Left lobe of liver (tissue), 2 donors: Measurements from ENCODE around the gene LYZL1. TPM values are rescaled to one million over a fixed set of nuclear protein-coding genes. Genes with fewer than 3 reads are reported as not detected.
"Not testable (repeated sequence)": the region's sequence is repeated elsewhere in the genome, so short reads cannot be mapped to it uniquely, and the experiment has no call there.

Experiments
- ATAC-seq: fragments of 200-7000 bp; cut with Tn5 transposase; one replicate; pipeline ENCODE4 v1.9.1; 2020; ENCODE audit warnings: mild to moderate bottlenecking, moderate library complexity
- DNase-seq: peaks from one replicate; pipeline ENCODE4 v3.0.0-alpha.2; 2020; ENCODE audit warnings: low spot score
- total RNA-seq: library from RNA; stranded (reverse); gene quantifications from one replicate; pipeline ENCODE4 v1.2.1, GENCODE V29; 2021
- donor health status: DM: no; HTN: no; CAD: no; lungs with moderate emphysema.
- donor health status: DM: no; HTN: yes; CAD: no.

LYZL1 gene
- not detected for total RNA-seq

DNA sequence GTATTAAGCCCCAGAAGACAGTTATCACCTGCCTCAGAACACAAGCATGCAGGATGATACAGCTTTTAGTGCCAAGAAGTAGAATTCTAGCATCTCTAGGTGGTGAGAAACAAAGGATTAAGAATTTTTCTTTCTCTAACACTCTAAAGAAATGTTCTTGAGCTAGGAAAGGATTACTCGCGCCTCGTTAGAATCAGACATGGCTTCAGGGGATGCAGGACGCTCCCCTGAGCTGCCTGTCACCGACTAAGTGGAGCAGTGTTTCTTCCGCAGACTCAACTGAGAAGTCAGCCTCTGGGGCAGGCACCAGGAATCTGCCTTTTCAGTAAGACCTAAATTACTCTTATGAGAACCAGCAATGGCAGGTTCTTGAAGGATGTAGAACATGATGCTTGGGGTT lies at the start of gene LYZL1:
Gene LYZL1 (plus strand): TSS at position 165 of the 400 bp plus-strand sequence. CDS start 2,798 bp downstream, outside the sequence.
- ATAC-seq, DNase-seq: not testable (repeated sequence)

DNA sequence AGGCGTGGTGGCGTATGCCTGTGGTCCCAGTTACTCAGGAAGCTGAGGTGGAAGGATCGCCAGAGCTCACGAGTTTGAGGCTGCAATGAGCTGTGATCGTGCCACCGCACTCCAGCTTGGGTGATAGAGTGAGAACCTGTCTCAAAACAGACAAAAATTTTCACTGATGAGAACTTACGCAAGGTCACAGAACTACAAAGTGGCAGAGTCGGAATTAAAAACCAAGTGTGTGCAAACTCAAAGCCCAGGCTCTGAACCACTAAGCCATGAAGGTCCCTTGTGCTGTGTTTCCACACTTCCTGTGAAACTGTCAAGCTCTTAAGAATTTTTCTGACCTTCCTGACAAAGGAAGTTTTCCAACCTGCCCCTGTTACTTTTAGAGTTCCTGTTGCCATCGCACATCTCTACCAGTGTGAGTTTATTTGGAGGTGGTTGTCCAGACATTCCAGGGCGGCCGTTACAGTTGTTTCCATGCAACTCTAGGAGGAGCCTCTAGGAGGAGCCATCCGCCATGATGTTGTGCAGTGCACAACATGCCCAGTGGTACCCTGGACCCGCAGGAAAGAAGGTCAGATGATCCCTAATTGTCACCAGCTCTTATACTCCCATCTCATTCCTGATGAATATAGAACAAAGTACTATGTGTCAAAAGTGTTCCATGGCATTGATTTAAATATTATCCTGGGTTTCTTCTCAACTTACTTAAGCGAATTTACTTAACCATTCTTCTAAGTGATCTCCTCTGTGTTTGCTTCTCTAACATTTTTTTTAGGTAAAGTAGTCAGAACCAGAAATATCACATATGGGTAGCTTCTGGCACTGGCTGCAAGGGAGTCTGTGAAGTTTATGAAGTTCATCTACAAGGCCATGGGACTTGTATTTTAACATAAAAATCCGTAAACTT lies 49.0 kb upstream of the LYZL1 start:
- ATAC-seq (peak; percentile 99), DNase-seq (peak; percentile 72)

DNA sequence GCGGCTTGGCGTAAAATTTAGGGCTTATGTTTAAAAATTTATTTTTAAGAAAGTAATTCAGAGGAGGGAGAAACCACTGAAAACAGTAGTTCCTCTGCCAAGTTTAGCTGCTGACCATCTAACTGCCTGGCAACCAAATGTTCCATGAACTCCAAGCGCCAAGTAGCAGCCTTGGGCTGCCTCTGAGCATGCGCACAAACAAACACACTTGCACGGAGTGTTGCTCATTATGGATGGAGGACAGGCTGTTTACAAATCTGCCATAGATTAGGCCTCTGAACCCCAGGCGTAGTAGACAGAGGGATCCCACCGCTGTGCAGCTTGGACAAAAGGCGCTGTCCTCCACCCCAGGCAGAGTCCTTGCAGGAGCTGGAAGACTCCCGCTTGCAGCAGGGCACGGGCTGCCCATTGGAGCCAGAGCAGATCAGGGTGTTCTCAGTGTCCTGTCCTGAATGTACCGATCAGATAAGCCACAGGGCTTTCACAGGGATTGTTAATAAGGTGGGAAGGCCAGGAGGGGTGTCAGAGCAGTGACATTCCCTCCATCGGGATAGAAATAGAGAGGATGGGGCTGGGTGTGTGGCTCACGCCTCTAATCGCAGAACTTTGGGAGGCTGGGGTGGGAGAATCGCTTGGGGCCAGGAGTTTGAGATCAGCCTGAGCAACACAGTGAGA lies 47.7 kb upstream of the LYZL1 start:
- ATAC-seq (no peak), DNase-seq (no peak)

DNA sequence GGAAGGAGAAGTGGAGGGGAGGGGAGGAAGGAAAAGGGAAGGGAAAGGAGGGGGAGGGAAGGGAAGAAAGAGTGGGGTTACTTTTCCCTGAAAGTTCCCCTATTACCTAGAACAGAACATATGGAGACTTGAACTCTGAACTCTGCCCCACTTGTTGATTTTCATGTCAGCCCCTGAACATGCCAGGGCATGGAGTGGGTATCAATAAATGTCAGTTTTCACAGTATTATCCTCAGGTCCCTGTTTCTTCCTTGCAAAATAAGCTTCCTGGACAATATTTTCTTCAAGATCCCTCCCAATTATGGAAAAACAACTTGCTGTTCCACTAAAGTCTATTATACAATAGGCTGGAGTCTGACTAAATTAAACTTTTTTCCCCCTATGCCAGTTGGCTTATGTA lies 46.9 kb upstream of the LYZL1 start:
- no peak for DNase-seq

DNA sequence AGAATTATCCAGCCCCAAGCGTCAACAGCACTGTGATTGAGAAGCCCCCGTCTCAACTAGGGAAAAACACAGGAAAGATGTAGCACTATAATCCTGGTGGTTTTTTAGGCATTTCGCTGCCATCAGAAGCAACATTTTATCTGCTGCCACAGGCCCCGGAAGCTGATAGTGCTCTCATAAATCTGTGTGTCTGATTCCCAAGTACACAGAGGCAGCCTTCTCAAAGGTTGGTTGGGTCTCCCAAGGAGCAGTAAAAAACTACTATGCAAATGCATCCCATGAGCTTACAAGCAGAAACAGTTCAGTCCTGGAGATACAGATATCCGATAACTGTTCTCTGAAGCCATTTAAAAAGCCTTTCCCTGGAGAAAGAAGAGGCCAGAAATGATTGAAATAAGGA lies 45.8 kb upstream of the LYZL1 start:
- DNase-seq: no peak
- no peak for ATAC-seq

More for the DNA sequence above, 46.9 kb upstream of the LYZL1 start:
- no peak for ATAC-seq

DNA sequence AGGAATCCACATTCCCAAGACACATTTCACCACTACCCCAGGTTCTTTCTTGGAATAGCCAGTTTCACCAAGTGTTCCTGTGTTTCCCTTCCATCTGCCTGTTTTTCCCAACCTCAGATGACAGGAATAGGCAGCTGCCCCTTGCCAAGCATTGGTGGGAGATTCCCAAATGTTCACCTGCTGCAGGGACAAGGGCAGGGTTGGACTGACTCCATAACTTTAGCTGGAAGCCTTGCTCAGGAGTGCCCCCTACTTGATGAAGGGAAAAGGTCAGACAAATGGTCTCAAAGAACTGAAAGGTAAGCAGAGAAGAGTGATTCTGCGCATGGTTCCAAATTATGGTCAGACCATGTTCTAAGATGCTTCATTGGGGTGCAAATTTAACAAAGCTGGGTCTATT lies 45.1 kb upstream of the LYZL1 start:
- no peak for DNase-seq
- peak; percentile 57 for ATAC-seq

DNA sequence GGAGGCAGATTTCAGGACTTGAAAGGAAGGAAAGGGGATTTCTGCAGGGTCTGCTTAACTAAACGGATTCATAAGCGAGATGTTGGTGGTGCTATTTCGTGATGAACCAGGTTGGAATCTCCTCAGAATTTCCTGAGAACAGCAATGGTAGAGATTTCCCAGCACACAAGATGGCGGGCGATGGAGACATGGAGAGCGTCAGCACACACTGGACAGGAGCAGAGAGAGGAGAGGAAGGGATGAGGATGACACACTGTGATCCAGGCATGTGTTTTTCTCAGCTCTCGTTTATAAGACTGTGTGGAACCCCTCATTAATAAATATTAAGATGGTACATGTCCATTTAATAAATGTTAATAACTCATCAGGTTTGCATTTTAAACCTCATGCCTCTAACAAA lies 43.9 kb upstream of the LYZL1 start:
- ATAC-seq (no peak), DNase-seq (no peak)

DNA sequence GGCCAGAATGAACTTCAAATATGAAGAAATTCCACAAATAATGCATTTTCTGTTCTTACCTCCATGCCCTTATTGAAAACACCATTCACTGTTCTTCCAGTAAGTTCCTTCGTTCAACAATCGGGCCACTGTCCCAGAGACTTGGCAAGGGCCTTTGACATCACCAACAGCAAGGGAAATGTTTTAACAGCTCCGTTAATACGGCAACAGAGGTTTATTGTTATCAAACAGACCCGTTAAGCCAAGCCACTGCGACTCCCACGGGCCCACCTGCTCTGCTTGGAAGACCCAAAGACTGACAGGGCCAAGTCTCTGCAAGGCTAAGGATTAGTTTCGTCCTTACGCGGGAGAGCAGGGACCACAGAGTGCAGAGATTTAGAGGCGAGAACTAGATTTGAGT lies 43.4 kb upstream of the LYZL1 start:
- DNase-seq (no peak), ATAC-seq (no peak)

DNA sequence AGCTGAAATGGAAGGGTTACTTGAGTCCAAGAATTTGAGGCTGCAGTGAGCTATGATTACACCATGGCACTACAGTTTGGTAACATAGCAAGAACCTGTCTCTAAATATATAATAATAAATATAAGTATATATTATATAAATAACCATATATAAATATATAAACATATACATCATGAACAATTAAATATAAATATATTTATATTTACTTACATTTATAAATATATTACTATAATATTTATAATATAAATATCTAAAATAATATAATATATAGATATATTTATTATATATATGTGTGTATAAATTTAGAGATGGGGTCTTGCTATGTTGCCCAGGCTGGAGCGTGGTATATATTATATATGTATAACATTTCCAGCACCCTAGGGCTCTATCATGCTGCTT lies 42.4 kb upstream of the LYZL1 start:
- no peak for DNase-seq

DNA sequence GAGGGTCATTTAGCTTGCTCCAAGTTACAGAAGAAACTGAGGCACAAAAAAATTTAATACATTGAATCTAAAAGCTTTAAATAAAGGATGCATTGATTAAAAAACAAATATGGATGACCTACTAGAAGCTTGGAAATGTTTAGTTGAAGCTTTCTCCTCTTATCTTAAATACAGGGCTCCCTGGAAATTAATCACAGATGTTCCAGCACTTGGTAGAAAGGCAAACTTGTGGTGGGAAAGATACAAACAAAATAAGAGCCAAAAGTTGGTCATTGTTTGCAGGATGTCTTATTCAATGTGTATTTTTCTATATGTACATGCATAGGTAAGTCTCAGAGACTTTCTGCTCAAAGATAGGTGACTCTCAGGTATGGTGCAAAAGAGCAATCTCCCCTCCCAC lies 40.7 kb upstream of the LYZL1 start:
- no peak for ATAC-seq

More for the DNA sequence above, 42.4 kb upstream of the LYZL1 start:
- ATAC-seq: no peak

DNA sequence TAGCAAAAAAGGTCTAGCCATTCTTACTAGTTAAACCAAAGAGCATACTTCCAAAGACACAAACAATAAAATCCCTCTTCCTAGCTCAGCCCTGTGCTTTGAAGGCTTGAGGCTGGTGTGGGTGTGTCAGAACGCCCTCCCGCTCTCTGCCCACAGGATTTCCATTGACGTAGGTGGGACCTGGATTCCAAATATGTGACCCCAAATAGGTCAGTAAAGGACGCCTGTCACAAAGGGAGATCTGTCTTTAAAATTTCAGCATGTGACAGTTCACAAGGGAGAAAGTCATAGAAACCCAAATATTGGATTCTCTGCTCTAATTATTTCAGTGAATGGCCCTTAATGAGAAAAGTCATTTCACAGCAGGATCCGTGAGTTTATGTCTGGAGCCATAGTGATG lies 39.9 kb upstream of the LYZL1 start:
- ATAC-seq (no peak), DNase-seq (no peak)

More for the DNA sequence above, 40.7 kb upstream of the LYZL1 start:
- DNase-seq: no peak

DNA sequence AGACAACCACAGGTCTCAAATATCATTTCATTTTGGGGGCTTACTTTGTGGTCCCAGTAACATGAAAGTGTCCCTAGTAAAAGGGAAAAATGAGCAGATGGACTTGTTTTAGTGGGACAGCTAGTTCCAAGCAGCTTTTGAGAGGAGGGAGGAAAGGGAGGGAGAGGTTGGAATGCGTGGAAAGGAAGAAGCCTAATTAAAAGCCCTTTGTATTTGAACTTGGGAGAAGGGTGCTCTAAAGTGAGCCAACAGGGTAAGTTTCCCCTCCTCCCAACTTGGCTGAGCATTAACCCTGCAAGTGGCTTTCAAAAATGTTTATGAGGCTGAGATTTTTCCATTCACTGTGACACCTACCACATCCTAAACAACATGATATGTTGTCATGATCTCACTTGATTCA lies 38.8 kb upstream of the LYZL1 start:
- no peak for ATAC-seq
- DNase-seq: no peak

DNA sequence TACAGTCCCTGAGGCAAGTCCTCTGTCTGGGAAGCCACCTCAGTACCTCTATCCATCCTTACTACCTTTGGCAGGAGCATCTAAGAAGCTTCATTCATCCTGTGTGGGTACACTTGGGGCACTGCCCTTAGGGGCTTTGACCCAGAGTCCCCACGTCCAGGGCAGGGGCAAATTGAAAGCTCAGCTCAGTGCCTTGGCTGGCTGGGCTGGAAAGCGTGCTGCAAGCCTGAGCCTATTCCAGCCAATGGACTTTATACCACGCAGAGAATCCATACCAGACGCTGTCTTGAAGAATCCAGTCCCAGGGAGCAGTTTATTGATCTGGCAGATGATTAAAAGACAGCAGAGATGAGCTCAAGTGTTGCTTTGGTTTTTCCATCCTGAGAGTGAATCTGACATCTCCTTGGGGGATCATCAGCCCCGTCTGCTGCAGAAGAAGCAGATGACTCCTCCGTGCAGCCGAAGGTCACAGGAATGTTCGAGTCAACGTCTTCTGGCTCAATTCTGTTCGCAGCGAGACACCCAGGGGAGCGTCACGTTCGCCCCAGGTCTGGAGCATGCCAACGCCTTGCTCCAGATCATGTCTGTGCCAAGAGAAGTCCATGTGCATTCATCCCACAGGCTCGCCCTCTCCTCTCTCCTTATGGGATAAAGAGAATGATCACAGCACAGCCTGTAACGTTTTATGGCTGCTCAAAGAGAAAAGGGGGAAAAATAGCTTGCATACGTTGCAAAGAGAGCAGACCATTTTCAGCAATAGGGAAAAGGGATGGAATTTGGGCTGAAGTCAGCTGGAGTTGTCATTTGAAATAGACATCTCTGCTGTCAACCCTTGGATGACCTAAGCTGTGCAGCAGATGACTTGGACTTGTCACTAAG lies 35.8 kb upstream of the LYZL1 start:
- no peak for DNase-seq
- no peak for ATAC-seq

DNA sequence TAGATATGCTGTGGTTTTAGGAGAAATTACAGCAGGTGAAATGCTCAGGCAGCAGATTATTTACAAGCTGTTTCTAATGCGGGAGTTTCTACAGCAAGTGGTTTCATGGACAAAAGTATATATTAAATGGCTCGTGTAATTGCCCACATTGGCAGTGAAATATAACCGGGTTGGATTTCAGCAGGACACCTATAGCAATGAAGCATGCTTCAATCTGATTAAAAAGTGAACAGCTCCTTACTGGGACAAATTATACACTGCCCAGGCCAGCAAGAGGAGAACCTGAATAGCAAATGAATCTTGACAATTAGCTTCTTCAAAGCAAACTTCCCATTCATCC lies 35.2 kb upstream of the LYZL1 start:
- DNase-seq (no peak), ATAC-seq (no peak)

DNA sequence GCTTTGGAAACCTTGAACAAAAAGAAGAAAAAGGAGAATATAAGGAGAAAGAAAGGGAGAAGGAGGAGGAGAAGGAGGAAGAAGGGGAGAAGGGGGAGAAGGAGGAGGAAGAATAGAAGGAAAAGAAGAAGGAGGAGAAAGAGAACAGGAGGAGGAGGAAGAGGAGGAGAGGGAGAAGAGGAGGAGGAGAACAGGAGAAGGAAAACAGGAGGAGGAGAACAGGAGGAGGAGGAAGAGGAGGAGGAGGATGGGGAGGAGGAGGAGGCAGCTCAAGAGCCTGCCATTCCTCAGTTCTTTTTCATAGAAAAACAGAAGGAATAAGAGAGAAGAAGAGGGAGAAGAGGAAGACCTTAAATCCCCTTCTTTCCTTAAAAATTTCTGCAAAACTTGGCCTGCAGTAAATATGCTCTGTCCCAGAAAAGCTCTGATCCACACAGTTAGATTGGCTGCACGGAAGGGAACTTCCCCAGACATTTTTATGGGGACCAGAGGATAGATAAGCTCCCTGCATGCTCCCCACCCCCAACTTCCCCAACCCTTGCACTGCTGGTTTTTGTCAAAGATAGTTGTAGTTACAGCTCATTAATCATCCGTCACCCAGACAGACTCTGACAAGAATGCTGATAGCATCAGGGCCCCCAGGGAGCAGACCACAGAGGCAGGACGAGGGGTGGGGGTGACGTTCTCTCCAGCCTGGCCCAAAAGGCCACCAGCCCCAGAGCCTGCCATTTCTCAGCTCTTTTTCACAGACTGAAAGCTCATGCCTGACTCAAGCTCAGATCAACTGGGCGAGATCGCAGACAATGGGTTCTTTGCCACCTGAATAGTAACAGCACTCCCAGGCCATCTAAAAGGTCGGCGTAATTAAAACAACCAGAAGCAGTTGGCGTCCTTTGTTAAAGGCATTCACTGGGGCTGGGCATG lies 34.5 kb upstream of the LYZL1 start:
- no peak for DNase-seq
- no peak for ATAC-seq

DNA sequence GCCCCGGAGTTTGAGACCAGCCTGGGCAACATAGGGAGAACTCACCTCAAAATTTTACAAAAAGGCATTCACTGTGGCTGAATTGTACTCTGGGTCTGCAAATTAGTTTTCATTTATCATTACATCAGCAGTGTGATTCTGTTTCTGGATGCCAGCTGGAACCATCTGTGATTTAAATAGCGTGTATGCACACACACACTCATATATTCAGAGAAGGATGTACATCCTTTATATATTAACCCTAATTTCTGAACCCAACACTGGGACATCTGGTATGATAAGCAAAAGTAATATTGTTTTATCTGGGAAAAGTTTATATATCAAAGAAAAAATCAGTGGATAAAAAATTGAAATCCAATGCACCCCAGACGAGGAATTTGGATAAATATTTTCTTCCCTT lies 33.8 kb upstream of the LYZL1 start:
- ATAC-seq (no peak), DNase-seq (no peak)

DNA sequence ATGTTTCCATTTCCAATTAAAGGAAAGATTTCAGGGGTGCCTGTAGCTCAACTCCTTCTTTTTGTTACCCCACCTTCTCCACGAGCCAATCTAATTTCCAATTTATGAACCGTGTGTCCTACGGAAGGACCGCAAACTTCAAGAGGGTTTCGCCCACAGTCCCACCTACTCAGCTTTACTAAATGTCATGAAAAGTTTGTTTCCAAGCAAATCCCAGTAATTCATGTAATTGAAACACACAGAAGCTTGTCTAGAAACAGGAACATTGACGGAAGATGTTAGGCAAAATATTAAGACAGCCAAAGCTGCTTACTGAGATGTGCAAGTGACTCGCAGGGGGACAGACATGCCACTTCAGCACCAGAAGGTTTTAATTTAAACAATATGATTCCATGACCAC lies 32.9 kb upstream of the LYZL1 start:
- DNase-seq (no peak), ATAC-seq (no peak)

DNA sequence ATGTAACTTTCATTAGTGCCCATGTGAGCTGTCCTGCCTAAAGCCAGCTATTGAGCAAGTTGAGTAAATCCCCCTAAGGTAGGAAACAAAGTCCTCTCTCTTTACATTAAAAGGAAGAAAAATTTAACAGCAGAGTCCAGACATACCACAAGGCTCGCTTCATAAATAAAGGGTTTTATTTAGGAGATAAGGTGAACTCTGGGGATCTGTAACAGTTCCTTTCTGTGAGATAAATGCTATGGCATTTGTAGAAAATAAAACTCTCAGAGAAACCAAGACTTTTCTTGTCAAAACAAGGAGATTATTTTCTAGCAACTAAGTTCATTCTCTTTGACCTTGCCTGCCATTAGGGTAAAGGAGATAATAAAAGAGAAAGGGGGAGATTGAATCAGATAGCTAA lies 32.3 kb upstream of the LYZL1 start:
- DNase-seq: no peak
- no peak for ATAC-seq

DNA sequence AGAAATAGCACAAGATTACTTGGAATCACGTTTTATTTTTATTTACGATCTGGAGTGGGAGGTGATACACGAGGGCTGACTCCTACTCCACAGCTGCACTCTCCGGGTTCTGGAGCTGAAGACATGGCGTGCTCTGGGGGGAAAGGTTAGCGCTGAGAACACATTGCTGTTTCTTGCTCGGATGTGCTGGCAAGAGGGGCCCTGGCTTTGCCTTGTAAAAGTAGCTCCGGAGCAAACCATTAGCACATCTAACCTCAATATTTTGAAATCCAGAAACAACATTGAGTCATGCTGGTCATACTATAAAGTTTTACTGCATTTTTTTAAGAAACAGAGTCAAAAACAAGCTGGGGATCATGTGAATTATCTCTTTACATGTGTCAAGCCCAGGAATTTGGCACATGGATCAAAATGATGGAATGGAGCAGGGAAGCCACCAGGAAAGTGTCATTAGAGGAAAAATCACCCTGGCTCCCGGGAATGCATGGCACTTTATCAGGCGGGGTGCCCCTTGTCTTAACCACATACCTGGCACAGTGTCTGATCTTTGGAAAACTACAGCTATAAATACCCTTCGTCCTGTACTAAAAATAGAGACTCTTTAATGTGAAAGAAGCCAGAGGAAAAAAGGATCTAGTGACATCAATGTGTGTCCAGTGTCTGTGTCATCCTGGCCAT lies 31.6 kb upstream of the LYZL1 start:
- ATAC-seq (no peak), DNase-seq (no peak)

DNA sequence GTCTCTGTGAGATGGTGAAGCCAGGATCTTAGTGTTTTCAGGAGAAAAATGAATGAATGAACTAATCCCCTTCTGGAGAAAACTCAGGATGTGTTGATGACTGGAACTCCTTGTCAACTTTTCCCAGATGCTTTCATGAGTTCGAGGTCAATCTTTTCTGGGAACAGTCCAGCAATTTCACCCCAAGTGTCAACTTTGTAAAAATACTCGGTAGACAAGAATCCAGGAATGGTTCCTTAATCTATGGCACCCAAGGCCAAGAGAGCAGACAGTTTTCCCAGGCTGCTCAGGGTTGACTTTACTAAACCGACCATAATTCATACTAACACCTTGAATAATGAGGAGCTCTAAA lies 31.1 kb upstream of the LYZL1 start:
- ATAC-seq (no peak), DNase-seq (no peak)
